ENCODE measurements around the gene DNAJC13. TPM values are rescaled to one million over a fixed set of nuclear protein-coding genes. Genes with fewer than 3 reads are reported as not detected.
"Not testable (repeated sequence)": the region's sequence is repeated elsewhere in the genome, so short reads cannot be mapped to it uniquely, and the experiment has no call there.

Gene DNAJC13
- total RNA-seq, 2 donors from 2014 or later, result 27.7 to 37.9 TPM

DNA sequence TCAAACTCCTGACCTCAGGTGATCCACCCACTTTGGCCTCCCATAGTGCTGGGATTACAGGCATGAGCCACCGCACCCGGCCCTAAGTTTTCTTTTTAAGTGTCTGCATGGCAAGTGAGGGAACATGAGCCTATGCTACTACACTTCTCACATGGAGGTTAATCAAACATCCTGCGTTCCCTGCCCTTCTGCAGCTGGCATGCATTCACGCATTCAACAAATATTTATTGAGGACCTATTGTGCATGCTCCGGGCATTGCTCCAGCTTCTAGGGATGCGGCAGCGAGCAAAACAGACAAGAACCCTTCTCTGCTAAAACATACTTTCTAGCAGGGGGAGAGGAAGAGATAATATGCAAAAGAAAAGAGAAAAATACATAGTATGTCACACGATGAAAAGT is 137.1 kb downstream of the DNAJC13 start:
- no peak overlapping the region for H3K27ac Mint-ChIP-seq
- no peak for ATAC-seq (replicated peaks)
- H3K27me3 Mint-ChIP-seq, result no peaks in the 10 kb centered on the region
- H3K4me3 Mint-ChIP-seq, result no peak overlapping the region
- H3K4me1 Mint-ChIP-seq, result peaks cover 6% of the 10 kb centered on the region
- peaks cover 14% of the 10 kb centered on the region for H3K36me3 Mint-ChIP-seq (ENCODE audit: low read depth)
- peaks cover 3% of the 10 kb centered on the region for H3K9me3 Mint-ChIP-seq

DNA sequence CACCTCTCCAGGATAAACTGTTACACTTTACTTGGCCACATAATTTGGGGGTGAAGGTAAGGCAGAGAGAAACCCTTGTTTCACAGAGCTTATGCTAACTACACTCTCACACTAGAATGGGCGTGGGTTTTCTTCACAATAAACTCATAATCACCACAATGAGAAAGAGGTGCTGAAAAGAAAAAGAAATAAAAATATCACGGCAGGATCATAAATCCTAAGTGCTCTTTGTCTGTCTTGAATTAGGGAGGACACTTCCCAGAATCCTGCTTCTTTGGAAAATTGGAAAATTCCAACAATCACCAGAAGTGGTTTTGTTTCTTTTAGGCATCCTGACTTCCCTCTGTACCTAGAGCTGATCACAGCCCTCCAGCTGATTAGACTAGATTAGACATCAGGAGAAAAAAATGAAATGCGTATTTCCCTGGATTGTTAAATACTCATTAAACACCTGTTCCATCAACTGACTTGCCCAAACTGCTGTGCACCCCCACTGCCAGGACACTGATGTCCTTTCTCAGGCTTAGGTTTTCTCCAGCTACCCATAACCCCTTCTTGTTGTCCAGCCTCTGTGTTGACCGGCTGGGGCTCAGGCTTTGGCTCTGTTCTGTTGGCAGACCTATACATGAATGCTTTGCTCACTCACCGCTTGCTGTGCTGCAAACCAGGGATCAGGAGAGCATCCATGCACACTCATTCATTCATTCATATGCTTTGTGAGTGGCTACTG is 138.2 kb downstream of the DNAJC13 start:
- no peak overlapping the region for H3K27ac Mint-ChIP-seq
- ATAC-seq (replicated peaks), result no peak

DNA sequence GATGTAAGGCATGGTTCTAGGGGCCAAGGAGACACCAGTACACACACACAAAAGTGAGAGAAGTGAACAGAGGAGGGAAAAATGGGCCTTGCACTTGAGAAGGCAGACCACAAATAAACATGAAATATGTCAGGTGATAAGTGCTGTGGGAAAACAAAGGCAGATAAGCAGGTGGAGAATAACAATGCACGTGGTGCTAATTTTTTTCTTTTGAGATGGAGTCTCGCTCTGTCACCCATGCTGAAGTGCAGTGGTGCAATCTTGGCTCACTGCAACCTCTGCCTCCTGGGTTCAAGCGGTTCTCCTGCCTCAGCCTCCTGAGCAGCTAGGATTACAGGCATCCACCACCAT is 138.7 kb downstream of the DNAJC13 start:
- peaks cover 14% of the 10 kb centered on the region for H3K36me3 Mint-ChIP-seq (ENCODE audit: low read depth)
- H3K4me3 Mint-ChIP-seq; H3K4me1 Mint-ChIP-seq; ATAC-seq (replicated peaks); H3K27ac Mint-ChIP-seq; H3K27me3 Mint-ChIP-seq; H3K9me3 Mint-ChIP-seq: not testable (repeated sequence)

More for the DNA sequence above, 138.2 kb downstream of the DNAJC13 start:
- Mint-ChIP-seq H3K36me3 (ENCODE audit: low read depth) (peaks cover 14% of the 10 kb centered on the region), H3K4me3 (no peak overlapping the region), H3K4me1 (no peaks in the 10 kb centered on the region), H3K9me3 (no peaks in the 10 kb centered on the region), H3K27me3 (no peaks in the 10 kb centered on the region)

DNA sequence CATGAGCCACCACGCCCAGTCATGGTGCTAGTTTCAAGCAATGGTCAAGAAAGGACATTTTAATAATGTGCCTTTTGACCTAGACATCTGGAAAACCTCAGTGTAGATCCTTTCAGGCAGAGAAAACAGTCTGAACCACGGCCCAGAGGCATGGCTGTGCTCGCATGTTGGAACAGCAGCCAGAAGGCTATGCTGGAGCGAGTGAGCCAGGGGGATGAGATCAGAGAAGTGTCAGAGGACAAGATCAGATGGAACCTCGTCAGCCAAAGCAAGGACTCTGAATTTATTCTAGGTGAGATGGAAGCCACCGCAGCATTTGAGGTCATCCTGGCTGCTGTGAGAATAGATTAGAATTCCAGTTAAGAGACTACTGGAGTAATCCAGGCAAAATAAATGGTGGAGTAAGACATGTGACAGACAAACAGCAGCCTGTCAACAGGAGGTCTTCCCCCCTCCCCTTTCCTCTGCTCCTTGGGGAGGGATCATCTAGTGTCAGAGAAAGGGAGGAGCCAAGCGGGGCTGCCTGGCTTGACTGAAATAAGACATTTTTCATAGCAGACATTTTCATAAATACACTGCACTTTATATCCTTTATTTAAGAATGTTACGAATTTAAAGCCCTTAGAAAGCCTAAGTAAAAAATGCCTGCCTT is 139.3 kb downstream of the DNAJC13 start:
- H3K27me3 Mint-ChIP-seq, result no peaks in the 10 kb centered on the region
- no peak for ATAC-seq (replicated peaks)
- H3K4me1 Mint-ChIP-seq, result no peaks in the 10 kb centered on the region
- H3K36me3 Mint-ChIP-seq (ENCODE audit: low read depth), result peaks cover 14% of the 10 kb centered on the region
- no peak overlapping the region for H3K27ac Mint-ChIP-seq
- H3K4me3 Mint-ChIP-seq, result no peak overlapping the region
- H3K9me3 Mint-ChIP-seq, result no peaks in the 10 kb centered on the region

DNA sequence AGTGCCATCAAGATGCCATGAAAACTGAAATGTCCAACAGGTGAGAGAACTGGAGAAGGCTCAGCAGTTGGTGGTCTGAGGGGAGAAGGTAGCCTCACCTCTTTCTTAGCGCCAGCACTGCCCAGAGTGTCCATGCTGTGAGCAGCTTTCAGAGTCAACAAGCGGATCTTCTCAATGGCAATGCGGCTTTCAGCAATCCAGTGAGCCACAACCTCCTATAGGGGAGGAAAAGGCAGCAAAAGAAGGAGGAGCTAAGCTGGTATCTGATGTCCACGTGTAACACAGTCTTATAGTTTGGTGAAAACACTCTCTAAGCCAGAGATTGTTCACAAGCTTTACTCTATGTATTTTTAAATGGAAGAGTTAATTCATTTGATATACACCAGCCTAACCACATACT is 143.7 kb downstream of the DNAJC13 start:
- no peak for ATAC-seq (replicated peaks)
- Mint-ChIP-seq H3K4me1 (no peaks in the 10 kb centered on the region), H3K9me3 (no peaks in the 10 kb centered on the region), H3K36me3 (ENCODE audit: low read depth) (peaks cover 38% of the 10 kb centered on the region), H3K4me3 (no peak overlapping the region), H3K27ac (no peak overlapping the region), H3K27me3 (no peaks in the 10 kb centered on the region)

DNA sequence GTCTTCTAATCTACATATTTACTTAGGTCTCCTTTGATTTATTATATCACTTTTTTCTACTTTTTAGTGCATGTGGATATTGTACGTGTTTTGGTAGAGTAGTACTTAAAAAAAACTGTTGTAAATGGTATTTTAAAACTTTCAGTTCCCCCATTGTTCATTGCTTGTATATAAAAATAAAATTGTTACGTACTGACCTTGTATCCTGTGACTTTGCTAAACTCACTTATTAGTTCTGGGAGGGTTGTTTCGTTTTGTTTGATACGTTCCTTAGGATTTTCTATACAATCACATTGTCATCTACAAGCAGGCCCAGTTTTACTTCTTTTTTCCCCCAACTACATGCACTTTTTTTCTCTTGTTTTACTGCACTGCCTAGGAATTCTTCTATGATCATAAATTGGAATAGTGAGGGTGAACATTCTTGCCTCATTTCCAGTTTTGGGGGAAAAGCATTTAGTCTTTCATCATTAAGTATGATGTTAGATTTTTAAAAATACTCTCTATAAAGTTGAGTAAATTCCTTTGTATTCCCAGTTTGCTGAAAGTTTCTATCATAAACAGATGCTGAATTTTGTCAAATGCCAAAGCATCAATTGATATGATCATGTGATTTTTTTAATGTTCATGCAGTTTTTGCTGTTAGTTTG is 146.2 kb downstream of the DNAJC13 start:
- Mint-ChIP-seq H3K36me3 (ENCODE audit: low read depth) (peaks cover 32% of the 10 kb centered on the region), H3K4me3 (no peak overlapping the region), H3K9me3 (no peaks in the 10 kb centered on the region), H3K27me3 (no peaks in the 10 kb centered on the region), H3K4me1 (peaks cover 4% of the 10 kb centered on the region), H3K27ac (no peak overlapping the region)
- ATAC-seq (replicated peaks), result no peak

DNA sequence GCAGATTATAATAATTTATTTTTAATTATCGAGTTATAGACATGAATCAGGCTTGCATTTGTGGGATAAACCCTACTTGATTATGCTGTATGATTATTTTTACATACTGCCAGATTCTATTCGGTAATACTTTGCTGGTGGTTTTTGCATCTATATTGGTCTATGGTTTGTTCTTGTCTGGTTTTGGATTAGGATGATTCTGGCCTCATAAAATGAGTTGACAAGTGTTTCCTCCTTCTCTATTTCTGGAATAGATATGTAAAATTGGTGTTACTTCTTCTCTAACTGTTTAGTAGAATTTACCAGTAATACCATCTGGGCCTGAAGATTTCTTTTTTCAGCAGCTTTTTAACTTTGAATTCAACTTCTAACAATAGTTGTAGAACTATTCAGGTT is 146.8 kb downstream of the DNAJC13 start:
- H3K4me3 Mint-ChIP-seq, result no peak overlapping the region
- peaks cover 33% of the 10 kb centered on the region for H3K36me3 Mint-ChIP-seq (ENCODE audit: low read depth)
- H3K27ac Mint-ChIP-seq, result no peak overlapping the region
- no peaks in the 10 kb centered on the region for H3K9me3 Mint-ChIP-seq
- ATAC-seq (replicated peaks), result no peak
- H3K4me1 Mint-ChIP-seq, result peaks cover 9% of the 10 kb centered on the region
- no peaks in the 10 kb centered on the region for H3K27me3 Mint-ChIP-seq

DNA sequence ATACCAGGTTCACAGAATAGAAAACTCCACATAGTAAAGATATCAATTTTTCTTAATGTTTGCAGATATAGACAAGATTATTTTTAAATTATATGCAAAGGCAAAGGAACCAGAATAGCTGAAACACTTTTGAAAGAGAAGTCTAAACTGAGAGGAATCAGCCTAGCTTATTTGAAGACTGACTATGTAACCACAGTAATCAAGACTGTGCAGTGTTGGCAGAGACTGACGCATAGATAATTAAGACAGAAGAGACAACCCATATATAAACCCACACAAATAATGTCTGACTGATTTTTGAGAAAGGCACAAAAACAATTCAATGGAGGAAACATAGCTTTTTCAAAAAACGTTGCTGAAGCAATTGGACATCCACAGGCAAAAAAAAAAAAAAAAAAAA is 151.1 kb downstream of the DNAJC13 start:
- peak overlapping the region; percentile 68 for H3K4me3 Mint-ChIP-seq
- no peaks in the 10 kb centered on the region for H3K27me3 Mint-ChIP-seq
- peaks cover 17% of the 10 kb centered on the region for H3K4me1 Mint-ChIP-seq
- H3K27ac Mint-ChIP-seq, result peak overlapping the region; percentile 93
- peaks cover 57% of the 10 kb centered on the region for H3K36me3 Mint-ChIP-seq (ENCODE audit: low read depth)
- peak; percentile 65 for ATAC-seq (replicated peaks)
- H3K9me3 Mint-ChIP-seq, result no peaks in the 10 kb centered on the region

DNA sequence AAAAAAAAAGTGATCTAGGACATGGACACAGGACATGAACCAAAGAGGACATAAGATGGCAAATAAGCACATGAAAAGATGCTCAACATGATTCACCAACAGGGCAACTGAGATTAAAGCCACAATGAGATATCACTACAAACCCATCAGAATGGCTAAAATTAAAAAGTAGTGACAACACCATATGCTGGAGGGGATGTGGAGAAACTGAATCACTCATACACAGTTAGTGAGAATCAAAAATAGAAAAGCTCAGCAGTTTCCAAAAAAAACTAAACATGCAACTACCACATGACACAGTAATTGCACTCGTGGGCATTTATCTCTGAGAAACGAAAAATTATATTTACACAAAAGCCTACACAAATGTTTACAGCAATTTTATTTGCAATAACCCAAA is 151.9 kb downstream of the DNAJC13 start:
- Mint-ChIP-seq H3K36me3 (ENCODE audit: low read depth) (peaks cover 60% of the 10 kb centered on the region), H3K9me3 (no peaks in the 10 kb centered on the region), H3K27me3 (no peaks in the 10 kb centered on the region), H3K27ac (peak overlapping the region; percentile 93), H3K4me1 (peaks cover 17% of the 10 kb centered on the region), H3K4me3 (peak overlapping the region; percentile 68)
- ATAC-seq (replicated peaks), result peak; percentile 92

DNA sequence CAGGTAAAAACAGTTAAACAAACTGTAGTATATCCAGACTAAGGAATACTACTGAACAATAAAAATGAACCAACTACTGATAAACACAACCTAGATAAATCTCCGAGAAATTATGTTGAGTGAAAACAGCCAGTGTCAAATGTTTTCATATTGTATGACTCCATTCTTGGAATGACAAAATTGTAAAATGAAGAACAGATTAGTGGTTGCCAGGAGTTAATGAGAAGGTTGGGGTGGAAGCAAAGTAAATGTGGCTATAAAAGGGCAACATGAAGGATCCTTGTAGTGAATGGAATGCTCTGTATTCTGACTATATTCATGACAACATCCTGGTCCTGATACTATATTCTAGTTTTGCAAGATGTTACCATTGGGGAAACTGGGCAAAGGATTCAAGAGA is 152.3 kb downstream of the DNAJC13 start:
- Mint-ChIP-seq H3K9me3 (no peaks in the 10 kb centered on the region), H3K4me3 (peak overlapping the region; percentile 68), H3K27ac (peak overlapping the region; percentile 93), H3K36me3 (ENCODE audit: low read depth) (peaks cover 58% of the 10 kb centered on the region), H3K4me1 (peaks cover 17% of the 10 kb centered on the region), H3K27me3 (no peaks in the 10 kb centered on the region)
- ATAC-seq (replicated peaks), result peak; percentile 69

DNA sequence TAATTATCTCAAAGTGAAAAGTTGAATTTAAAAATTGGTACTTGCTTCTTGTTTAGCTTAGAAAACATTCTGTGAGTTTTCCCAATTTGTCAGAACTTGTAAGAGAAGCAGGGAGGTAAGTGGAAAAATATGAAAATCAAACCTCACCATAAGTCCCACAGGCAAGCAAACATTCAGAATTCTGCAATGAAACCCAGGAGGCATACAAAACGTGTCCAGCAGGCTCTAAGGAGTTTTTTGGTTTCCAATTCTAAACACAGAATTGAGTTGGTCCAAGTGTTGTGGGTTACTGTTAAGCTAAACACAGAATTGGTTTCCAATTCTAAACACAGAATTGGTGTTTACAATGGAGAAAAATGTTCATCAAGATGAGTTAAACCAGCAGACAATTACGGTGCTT is 152.7 kb downstream of the DNAJC13 start:
- no peak for ATAC-seq (replicated peaks)
- H3K27ac Mint-ChIP-seq, result peak overlapping the region; percentile 93
- no peaks in the 10 kb centered on the region for H3K9me3 Mint-ChIP-seq
- H3K36me3 Mint-ChIP-seq (ENCODE audit: low read depth), result peaks cover 59% of the 10 kb centered on the region
- H3K27me3 Mint-ChIP-seq, result no peaks in the 10 kb centered on the region
- peaks cover 17% of the 10 kb centered on the region for H3K4me1 Mint-ChIP-seq
- peak overlapping the region; percentile 68 for H3K4me3 Mint-ChIP-seq

DNA sequence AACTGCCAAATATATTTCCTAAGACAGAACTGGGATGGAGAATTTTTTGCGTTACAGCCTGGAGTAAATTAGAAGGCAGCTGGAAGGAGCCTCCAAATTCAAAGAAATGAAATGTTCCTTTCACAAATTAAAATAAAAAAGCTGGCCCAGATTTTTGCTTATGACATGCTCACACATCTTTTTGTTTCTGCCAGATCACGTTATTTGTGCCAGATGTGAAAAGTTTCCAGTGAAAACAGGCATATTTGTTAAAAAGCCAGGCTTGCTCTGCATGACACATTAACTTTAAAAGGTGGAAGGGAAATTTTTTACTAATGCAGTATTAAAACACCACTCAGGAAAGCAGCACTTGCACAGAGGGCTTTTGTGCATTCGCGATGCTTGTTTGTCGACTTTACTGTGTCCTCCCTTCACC is 156.5 kb downstream of the DNAJC13 start:
- H3K9me3 Mint-ChIP-seq, result no peaks in the 10 kb centered on the region
- no peak overlapping the region for H3K27ac Mint-ChIP-seq
- H3K36me3 Mint-ChIP-seq (ENCODE audit: low read depth), result peaks cover 84% of the 10 kb centered on the region
- no peak for ATAC-seq (replicated peaks)
- H3K4me3 Mint-ChIP-seq, result no peak overlapping the region
- peaks cover 10% of the 10 kb centered on the region for H3K4me1 Mint-ChIP-seq
- H3K27me3 Mint-ChIP-seq, result no peaks in the 10 kb centered on the region

DNA sequence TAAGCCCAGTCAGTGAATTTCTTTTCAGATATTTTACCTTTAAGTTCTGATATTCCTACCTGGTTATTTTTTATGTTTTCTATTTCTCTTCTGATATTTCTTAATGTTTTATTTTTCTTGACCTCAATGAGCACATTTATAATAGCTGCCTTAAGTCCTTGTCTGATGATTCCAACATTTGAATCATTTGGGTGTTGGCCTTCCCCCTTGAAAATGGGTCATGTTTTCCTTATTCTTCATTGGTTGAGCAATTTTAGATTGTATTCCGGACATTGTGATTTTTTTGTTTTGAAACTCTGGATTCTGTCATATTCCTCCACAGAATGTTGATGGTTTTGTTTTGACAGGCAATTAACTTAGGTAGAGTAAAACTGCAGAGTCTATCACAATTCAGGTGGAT is 170.1 kb downstream of the DNAJC13 start:
- Mint-ChIP-seq H3K36me3 (ENCODE audit: low read depth) (peaks cover 24% of the 10 kb centered on the region), H3K4me1 (no peaks in the 10 kb centered on the region), H3K4me3 (no peak overlapping the region), H3K27me3 (no peaks in the 10 kb centered on the region), H3K27ac (no peak overlapping the region), H3K9me3 (no peaks in the 10 kb centered on the region)
- no peak for ATAC-seq (replicated peaks)

Measured in activated T-helper 17 cell treated with anti-CD3 and anti-CD28 coated beads, Interleukin-2, amount 50 U/mL, for 72 hours (primary cell).